Activated CD8-positive, alpha-beta T cell treated with anti-CD3 and anti-CD28 coated beads for 36 hours (primary cell): Measurements from ENCODE around the gene ADCK2. TPM values are rescaled to one million over a fixed set of nuclear protein-coding genes. Genes with fewer than 3 reads are reported as not detected.

ENCODE experiments used
- ATAC-seq: fragments of 200-7000 bp; cut with Tn5 transposase; one replicate; pipeline ENCODE4 v1.10.0; 2021; ENCODE audit warnings: mild to moderate bottlenecking, moderate library complexity
- CTCF ChIA-PET: fragments of 350-600 bp; sonication (Branson Sonifier 250); formaldehyde crosslinking; loops from one replicate; lab custom pipeline; 2021; ENCODE audit warnings: antibody characterized with exemption; lab: Charles Lee
- POLR2A ChIA-PET: fragments of 350-600 bp; sonication (Branson Sonifier 250); formaldehyde crosslinking; loops from one replicate; lab custom pipeline; 2021; ENCODE audit warnings: antibody characterized with exemption; lab: Charles Lee
- DNase-seq: peaks from one replicate; pipeline ENCODE4 v3.0.0-alpha.2; 2020
- H3K27ac Mint-ChIP-seq: one replicate; pipeline ENCODE4 v1.8.0; 2021; ENCODE audit warnings: mild to moderate bottlenecking, mixed read lengths
- H3K27me3 Mint-ChIP-seq: one replicate; pipeline ENCODE4 v1.8.0; 2021; ENCODE audit warnings: mixed read lengths
- H3K36me3 Mint-ChIP-seq: one replicate; pipeline ENCODE4 v1.8.0; 2021; ENCODE audit warnings: low read depth, mixed read lengths
- H3K4me1 Mint-ChIP-seq: one replicate; pipeline ENCODE4 v1.8.0; 2021; ENCODE audit warnings: low read depth, mixed read lengths
- H3K4me3 Mint-ChIP-seq: one replicate; pipeline ENCODE4 v1.8.0; 2021; ENCODE audit warnings: mild to moderate bottlenecking, moderate library complexity, mixed read lengths
- H3K9me3 Mint-ChIP-seq: one replicate; pipeline ENCODE4 v1.8.0; 2021; ENCODE audit warnings: mixed read lengths
- intact Hi-C: fragments of 100-400 bp; cut with micrococcal nuclease; formaldehyde crosslinking; loops from one replicate; pipeline ENCODE4 v1.10.0; 2022
- total RNA-seq, 2 experiments: library from RNA; stranded (reverse); gene quantifications; one replicate each; pipeline ENCODE4 v1.2.3, GENCODE V29; 2021
- TF ChIP-seq, protein P1 (sequence below): fragments of 200-600 bp; IDR thresholded peaks from one replicate; pipeline ENCODE4 v1.8.0; 2022; ENCODE audit warnings: antibody characterized with exemption, mild to moderate bottlenecking

Gene ADCK2
- total RNA-seq, 2 experiments from 2014 or later = 20.0 to 21.5 TPM

DNA sequence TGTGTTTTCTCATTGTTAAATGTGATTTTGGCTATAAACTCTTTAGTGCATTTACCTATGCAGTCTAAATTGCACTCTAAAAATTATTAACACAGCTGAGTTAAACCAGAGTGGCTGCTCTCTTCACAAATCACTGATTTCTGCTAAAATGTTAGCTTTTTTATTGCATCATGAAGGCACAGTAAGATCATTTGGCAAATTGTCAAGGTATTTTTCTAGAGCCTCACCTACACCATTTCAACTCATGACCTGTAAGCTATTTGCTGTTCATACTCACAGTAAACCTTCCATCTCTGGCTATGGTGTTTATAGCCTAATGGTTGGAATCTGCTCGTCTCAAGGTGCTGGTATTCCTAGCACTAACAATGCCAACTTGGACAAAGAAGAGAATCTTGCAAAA is 49.5 kb downstream of the ADCK2 start:
- DNase-seq (no peak), ATAC-seq (no peak)
- H3K36me3 Mint-ChIP-seq = no peaks in the 10 kb centered on the region
- H3K27me3 Mint-ChIP-seq = no peaks in the 10 kb centered on the region
- H3K27ac Mint-ChIP-seq = peak overlapping the region; percentile 34
- H3K4me3 Mint-ChIP-seq = no peak overlapping the region
- H3K4me1 Mint-ChIP-seq = peaks cover 44% of the 10 kb centered on the region
- CTCF ChIA-PET = interaction anchor here (0.6 to 2.4 kb wide), 7 partner anchors 16 to 225 kb away, joined by 3 to 6 read pairs (median 3); no protein-coding TSS in a partner anchor
- intact Hi-C loops = no loop called here
- no peaks in the 10 kb centered on the region for H3K9me3 Mint-ChIP-seq
- TF ChIP-seq, protein P1, sequence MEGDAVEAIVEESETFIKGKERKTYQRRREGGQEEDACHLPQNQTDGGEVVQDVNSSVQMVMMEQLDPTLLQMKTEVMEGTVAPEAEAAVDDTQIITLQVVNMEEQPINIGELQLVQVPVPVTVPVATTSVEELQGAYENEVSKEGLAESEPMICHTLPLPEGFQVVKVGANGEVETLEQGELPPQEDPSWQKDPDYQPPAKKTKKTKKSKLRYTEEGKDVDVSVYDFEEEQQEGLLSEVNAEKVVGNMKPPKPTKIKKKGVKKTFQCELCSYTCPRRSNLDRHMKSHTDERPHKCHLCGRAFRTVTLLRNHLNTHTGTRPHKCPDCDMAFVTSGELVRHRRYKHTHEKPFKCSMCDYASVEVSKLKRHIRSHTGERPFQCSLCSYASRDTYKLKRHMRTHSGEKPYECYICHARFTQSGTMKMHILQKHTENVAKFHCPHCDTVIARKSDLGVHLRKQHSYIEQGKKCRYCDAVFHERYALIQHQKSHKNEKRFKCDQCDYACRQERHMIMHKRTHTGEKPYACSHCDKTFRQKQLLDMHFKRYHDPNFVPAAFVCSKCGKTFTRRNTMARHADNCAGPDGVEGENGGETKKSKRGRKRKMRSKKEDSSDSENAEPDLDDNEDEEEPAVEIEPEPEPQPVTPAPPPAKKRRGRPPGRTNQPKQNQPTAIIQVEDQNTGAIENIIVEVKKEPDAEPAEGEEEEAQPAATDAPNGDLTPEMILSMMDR = no peak
- POLR2A ChIA-PET = no interaction called here

GRCh38 chr7:140723006-140723405 is 50.3 kb downstream of the ADCK2 start:
- no peaks in the 10 kb centered on the region for H3K9me3 Mint-ChIP-seq
- DNase-seq (peak; percentile 78), ATAC-seq (peak; percentile 93)
- ChIA-PET POLR2A (interaction anchor here (0.9 kb wide), 1 partner anchor 202 kb away, joined by 3 read pairs; the partner anchor contains the start of gene BRAF), CTCF (interaction anchor here (0.7 to 2.4 kb wide), 8 partner anchors 15 to 345 kb away, joined by 3 to 6 read pairs (median 3); no protein-coding TSS in a partner anchor)
- H3K4me3 Mint-ChIP-seq = no peak overlapping the region
- intact Hi-C loops = no loop called here
- H3K36me3 Mint-ChIP-seq = no peaks in the 10 kb centered on the region
- peaks cover 44% of the 10 kb centered on the region for H3K4me1 Mint-ChIP-seq
- H3K27me3 Mint-ChIP-seq = no peaks in the 10 kb centered on the region
- peak overlapping the region; percentile 58 for H3K27ac Mint-ChIP-seq
- TF ChIP-seq, protein P1 = no peak

- H3K27ac Mint-ChIP-seq = peak overlapping the region; percentile 69
- no peaks in the 10 kb centered on the region for H3K36me3 Mint-ChIP-seq
- H3K27me3 Mint-ChIP-seq = no peaks in the 10 kb centered on the region
- H3K4me3 Mint-ChIP-seq = no peak overlapping the region
- no peaks in the 10 kb centered on the region for H3K9me3 Mint-ChIP-seq
- ChIA-PET POLR2A (interaction anchor here (0.7 to 0.9 kb wide), 2 partner anchors 201 to 205 kb away, joined by 3 read pairs; partner anchors contain the start of gene BRAF), CTCF (interaction anchor here (0.8 to 2.4 kb wide), 8 partner anchors 9 to 345 kb away, joined by 3 to 6 read pairs (median 3); no protein-coding TSS in a partner anchor)
- DNase-seq (no peak), ATAC-seq (peak; percentile 42)
- H3K4me1 Mint-ChIP-seq = peaks cover 44% of the 10 kb centered on the region
- TF ChIP-seq, protein P1 = no peak
- intact Hi-C loops = no loop called here
Observed at GRCh38 chr7:140723574-140723973, 50.8 kb downstream of the ADCK2 start.

DNA sequence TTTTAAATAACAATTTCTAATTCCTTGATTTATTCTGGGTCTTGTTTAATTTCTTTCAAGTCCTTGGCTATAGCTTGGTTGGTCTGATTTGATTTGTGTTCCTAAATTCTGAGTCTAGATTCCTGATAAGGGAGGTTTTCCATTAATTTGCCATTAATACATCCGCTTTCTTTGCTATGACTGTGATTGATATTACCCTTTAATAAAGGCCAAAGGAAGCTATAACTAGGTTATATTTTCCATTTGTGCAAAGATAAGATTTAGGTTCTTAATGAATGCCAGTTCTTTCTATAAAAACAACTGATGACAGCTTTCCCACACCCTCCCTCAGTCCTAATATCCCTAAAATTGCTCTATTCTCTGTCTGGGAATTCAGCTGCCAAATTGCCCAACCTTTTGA is 52.0 kb downstream of the ADCK2 start:
- intact Hi-C loops = no loop called here

GRCh38 chr7:140726281-140726680 is 53.5 kb downstream of the ADCK2 start:
- H3K27me3 Mint-ChIP-seq = no peaks in the 10 kb centered on the region
- H3K27ac Mint-ChIP-seq = no peak overlapping the region
- ChIA-PET CTCF (interaction anchor here (0.8 to 2.1 kb wide), 14 partner anchors 10 to 287 kb away, joined by 3 to 10 read pairs (median 4); no protein-coding TSS in a partner anchor), POLR2A (no interaction called here)
- H3K9me3 Mint-ChIP-seq = no peaks in the 10 kb centered on the region
- no peak overlapping the region for H3K4me3 Mint-ChIP-seq
- ATAC-seq = no peak
- TF ChIP-seq, protein P1 = peak; percentile 42
- no peaks in the 10 kb centered on the region for H3K36me3 Mint-ChIP-seq
- intact Hi-C loops = no loop called here
- H3K4me1 Mint-ChIP-seq = peaks cover 34% of the 10 kb centered on the region
- DNase-seq = no peak

More for the DNA sequence above, 52.0 kb downstream of the ADCK2 start:
- no peaks in the 10 kb centered on the region for H3K27me3 Mint-ChIP-seq
- H3K27ac Mint-ChIP-seq = no peak overlapping the region
- ATAC-seq (no peak), DNase-seq (no peak)
- H3K4me3 Mint-ChIP-seq = no peak overlapping the region
- H3K36me3 Mint-ChIP-seq = no peaks in the 10 kb centered on the region
- TF ChIP-seq, protein P1 = no peak
- peaks cover 37% of the 10 kb centered on the region for H3K4me1 Mint-ChIP-seq
- POLR2A ChIA-PET = no interaction called here
- CTCF ChIA-PET = interaction anchor here (2.4 kb wide), 1 partner anchor 27 kb away, joined by 6 read pairs; no protein-coding TSS in a partner anchor
- no peaks in the 10 kb centered on the region for H3K9me3 Mint-ChIP-seq
